Neural cell (in vitro differentiated cells): ENCODE data around the gene LHFPL4. TPM values are rescaled to one million over a fixed set of nuclear protein-coding genes. Genes with fewer than 3 reads are reported as not detected.

Experiments used
- H2AFZ ChIP-seq: fragments of 200-600, 300-800 bp; sonication (generic), shearing (Covaris generic); 2 replicates; pipeline ENCODE4 v1.6.0; 2014; ENCODE audit warnings: low read depth, mild to moderate bottlenecking, antibody characterized with exemption, low read length, moderate library complexity
- H3F3A ChIP-seq: fragments of 200-600 bp; shearing (Covaris generic); 2 replicates; pipeline ENCODE4 v1.6.1; 2016; ENCODE audit warnings: mild to moderate bottlenecking, moderate library complexity, mixed read lengths, antibody characterized with exemption, low read length; ENCODE audit not compliant: insufficient read depth, poor library complexity, severe bottlenecking
- H3K27ac ChIP-seq: fragments of 200-600, 300-800 bp; sonication (generic), shearing (Covaris generic); 2 replicates; pipeline ENCODE4 v1.5.1; 2014; ENCODE audit warnings: mild to moderate bottlenecking, low read length, moderate library complexity
- H3K27me3 ChIP-seq: fragments of 300-800, 200-600 bp; sonication (generic), shearing (Covaris generic); 2 replicates; pipeline ENCODE4 v1.6.0; 2014; ENCODE audit warnings: mild to moderate bottlenecking, low read depth, low read length, moderate library complexity; ENCODE audit not compliant: insufficient read depth
- H3K36me3 ChIP-seq: fragments of 300-800, 200-600 bp; sonication (generic), shearing (Covaris generic); 2 replicates; pipeline ENCODE4 v1.5.1; 2014; ENCODE audit warnings: mild to moderate bottlenecking, antibody characterized with exemption, low read length, moderate library complexity; ENCODE audit not compliant: insufficient read depth
- H3K4me2 ChIP-seq: fragments of 300-800, 200-600 bp; sonication (generic), shearing (Covaris generic); 2 replicates; pipeline ENCODE4 v1.6.0; 2014; ENCODE audit warnings: mild to moderate bottlenecking, low read length
- H3K4me3 ChIP-seq: fragments of 300-800, 200-600 bp; sonication (generic), shearing (Covaris generic); 2 replicates; pipeline ENCODE4 v1.5.1; 2014; ENCODE audit warnings: mild to moderate bottlenecking, low read length, moderate library complexity
- H3K79me2 ChIP-seq: fragments of 200-600 bp; shearing (Covaris generic); replicated peaks from 2 replicates; pipeline ENCODE4 v1.6.0; 2014; ENCODE audit warnings: mild to moderate bottlenecking, low read length, moderate library complexity; ENCODE audit not compliant: insufficient read depth
- H3K9ac ChIP-seq: fragments of 300-800, 200-600 bp; sonication (generic), shearing (Covaris generic); 2 replicates; pipeline ENCODE4 v1.6.1; 2016; ENCODE audit warnings: mild to moderate bottlenecking, low read length, mixed read lengths
- H3K9me2 ChIP-seq: fragments of 200-600 bp; shearing (Covaris generic); 2 replicates; pipeline ENCODE4 v1.6.1; 2016; ENCODE audit warnings: mild to moderate bottlenecking, low read length, mixed read lengths; ENCODE audit not compliant: insufficient read depth
- H3K9me3 ChIP-seq: fragments of 200-600, 300-800 bp; sonication (generic), shearing (Covaris generic); 2 replicates; pipeline ENCODE4 v1.6.1; 2016; ENCODE audit warnings: mild to moderate bottlenecking, mixed run types, low read length, moderate library complexity, mixed read lengths
- H4K20me1 ChIP-seq: fragments of 200-600 bp; shearing (Covaris generic); 2 replicates; pipeline ENCODE4 v1.6.1; 2016; ENCODE audit warnings: mild to moderate bottlenecking, mixed run types; ENCODE audit not compliant: insufficient read depth
- EP300 ChIP-seq: fragments of 450-650 bp; conservative IDR thresholded peaks from 2 replicates; pipeline ENCODE4 v1.6.1; 2014; ENCODE audit warnings: antibody characterized with exemption, mild to moderate bottlenecking, moderate library complexity; ENCODE audit not compliant: poor library complexity, severe bottlenecking
- EZH2 ChIP-seq: fragments of 200-600, 300-800 bp; shearing (Covaris generic), sonication (generic); IDR thresholded peaks from 2 replicates; pipeline ENCODE4 v1.6.1; 2014; ENCODE audit warnings: antibody characterized with exemption, low read length, borderline replicate concordance, mild to moderate bottlenecking; ENCODE audit not compliant: insufficient read depth, poor library complexity, severe bottlenecking
- MXI1 ChIP-seq: fragments of 450-650 bp; conservative IDR thresholded peaks from 2 replicates; pipeline ENCODE4 v1.6.1; 2014; ENCODE audit warnings: antibody characterized with exemption, mild to moderate bottlenecking; ENCODE audit not compliant: poor library complexity, severe bottlenecking
- POLR2AphosphoS5 ChIP-seq: IDR thresholded peaks from 2 replicates; pipeline ENCODE4 v1.6.1; 2012
- RAD21 ChIP-seq: fragments of 450-650 bp; conservative IDR thresholded peaks from 2 replicates; pipeline ENCODE4 v1.6.1; 2014; ENCODE audit warnings: antibody characterized with exemption, mild to moderate bottlenecking, moderate library complexity
- SMC3 ChIP-seq: fragments of 450-650 bp; conservative IDR thresholded peaks from 2 replicates; pipeline ENCODE4 v1.6.1; 2014; ENCODE audit warnings: antibody characterized with exemption, mild to moderate bottlenecking, moderate library complexity; ENCODE audit not compliant: poor library complexity
- TAF1 ChIP-seq: IDR thresholded peaks from 2 replicates; pipeline ENCODE4 v1.6.1; 2012; ENCODE audit warnings: low read depth
- polyA plus RNA-seq: library from polyadenylated mRNA; depleted of rRNA; stranded (reverse); fragments of >200 nt; gene quantifications from 2 replicates; pipeline ENCODE4 v1.2.3, GENCODE V29; 2014
- TF ChIP-seq, protein P1 (sequence below): IDR thresholded peaks from 2 replicates; pipeline ENCODE4 v1.6.1; 2012; ENCODE audit warnings: borderline replicate concordance
- TF ChIP-seq, protein P2 (sequence below): fragments of 450-650 bp; IDR thresholded peaks from 2 replicates; pipeline ENCODE4 v1.5.1; 2014; ENCODE audit warnings: antibody characterized with exemption, mild to moderate bottlenecking, moderate library complexity; ENCODE audit not compliant: poor library complexity, severe bottlenecking

LHFPL4 gene
- polyA plus RNA-seq, 1 donor from 2014 or later, result 37.4 TPM

DNA sequence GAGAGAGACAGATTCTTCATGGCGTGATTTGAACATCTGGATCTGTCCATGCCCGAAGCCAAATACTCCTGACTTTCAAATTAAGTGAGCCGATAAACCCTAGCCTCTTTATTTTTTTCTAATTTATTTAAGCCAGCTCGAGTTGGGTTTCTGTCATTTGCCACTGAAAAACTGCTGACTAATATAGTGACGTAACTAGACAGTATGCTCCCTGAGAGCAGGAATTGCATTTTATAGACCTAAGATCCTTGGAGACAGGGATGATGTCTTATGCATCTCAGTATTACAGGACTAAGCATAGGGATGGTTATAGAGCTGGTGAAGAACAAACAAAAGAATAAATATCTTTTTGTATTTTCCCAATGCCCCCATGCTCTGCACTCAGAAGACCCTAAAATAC lies 4.6 kb downstream of the LHFPL4 start:
- peaks cover 4% of the 10 kb centered on the region for H4K20me1 ChIP-seq
- H3K27me3 ChIP-seq, result peaks cover 24% of the 10 kb centered on the region
- H3K4me3 ChIP-seq, result no peak overlapping the region
- H3K79me2 ChIP-seq, result no peaks in the 10 kb centered on the region
- TF ChIP-seq, protein P1, sequence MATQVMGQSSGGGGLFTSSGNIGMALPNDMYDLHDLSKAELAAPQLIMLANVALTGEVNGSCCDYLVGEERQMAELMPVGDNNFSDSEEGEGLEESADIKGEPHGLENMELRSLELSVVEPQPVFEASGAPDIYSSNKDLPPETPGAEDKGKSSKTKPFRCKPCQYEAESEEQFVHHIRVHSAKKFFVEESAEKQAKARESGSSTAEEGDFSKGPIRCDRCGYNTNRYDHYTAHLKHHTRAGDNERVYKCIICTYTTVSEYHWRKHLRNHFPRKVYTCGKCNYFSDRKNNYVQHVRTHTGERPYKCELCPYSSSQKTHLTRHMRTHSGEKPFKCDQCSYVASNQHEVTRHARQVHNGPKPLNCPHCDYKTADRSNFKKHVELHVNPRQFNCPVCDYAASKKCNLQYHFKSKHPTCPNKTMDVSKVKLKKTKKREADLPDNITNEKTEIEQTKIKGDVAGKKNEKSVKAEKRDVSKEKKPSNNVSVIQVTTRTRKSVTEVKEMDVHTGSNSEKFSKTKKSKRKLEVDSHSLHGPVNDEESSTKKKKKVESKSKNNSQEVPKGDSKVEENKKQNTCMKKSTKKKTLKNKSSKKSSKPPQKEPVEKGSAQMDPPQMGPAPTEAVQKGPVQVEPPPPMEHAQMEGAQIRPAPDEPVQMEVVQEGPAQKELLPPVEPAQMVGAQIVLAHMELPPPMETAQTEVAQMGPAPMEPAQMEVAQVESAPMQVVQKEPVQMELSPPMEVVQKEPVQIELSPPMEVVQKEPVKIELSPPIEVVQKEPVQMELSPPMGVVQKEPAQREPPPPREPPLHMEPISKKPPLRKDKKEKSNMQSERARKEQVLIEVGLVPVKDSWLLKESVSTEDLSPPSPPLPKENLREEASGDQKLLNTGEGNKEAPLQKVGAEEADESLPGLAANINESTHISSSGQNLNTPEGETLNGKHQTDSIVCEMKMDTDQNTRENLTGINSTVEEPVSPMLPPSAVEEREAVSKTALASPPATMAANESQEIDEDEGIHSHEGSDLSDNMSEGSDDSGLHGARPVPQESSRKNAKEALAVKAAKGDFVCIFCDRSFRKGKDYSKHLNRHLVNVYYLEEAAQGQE, result no peak
- TF ChIP-seq EP300, result no peak
- no peak for TF ChIP-seq POLR2AphosphoS5
- TF ChIP-seq EZH2, result no peak
- no peak for TF ChIP-seq RAD21
- TF ChIP-seq, protein P2, sequence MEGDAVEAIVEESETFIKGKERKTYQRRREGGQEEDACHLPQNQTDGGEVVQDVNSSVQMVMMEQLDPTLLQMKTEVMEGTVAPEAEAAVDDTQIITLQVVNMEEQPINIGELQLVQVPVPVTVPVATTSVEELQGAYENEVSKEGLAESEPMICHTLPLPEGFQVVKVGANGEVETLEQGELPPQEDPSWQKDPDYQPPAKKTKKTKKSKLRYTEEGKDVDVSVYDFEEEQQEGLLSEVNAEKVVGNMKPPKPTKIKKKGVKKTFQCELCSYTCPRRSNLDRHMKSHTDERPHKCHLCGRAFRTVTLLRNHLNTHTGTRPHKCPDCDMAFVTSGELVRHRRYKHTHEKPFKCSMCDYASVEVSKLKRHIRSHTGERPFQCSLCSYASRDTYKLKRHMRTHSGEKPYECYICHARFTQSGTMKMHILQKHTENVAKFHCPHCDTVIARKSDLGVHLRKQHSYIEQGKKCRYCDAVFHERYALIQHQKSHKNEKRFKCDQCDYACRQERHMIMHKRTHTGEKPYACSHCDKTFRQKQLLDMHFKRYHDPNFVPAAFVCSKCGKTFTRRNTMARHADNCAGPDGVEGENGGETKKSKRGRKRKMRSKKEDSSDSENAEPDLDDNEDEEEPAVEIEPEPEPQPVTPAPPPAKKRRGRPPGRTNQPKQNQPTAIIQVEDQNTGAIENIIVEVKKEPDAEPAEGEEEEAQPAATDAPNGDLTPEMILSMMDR, result no peak
- TF ChIP-seq SMC3, result no peak
- TF ChIP-seq TAF1, result no peak
- no peak for TF ChIP-seq MXI1
- no peaks in the 10 kb centered on the region for H3K9me2 ChIP-seq
- H3K36me3 ChIP-seq, result no peaks in the 10 kb centered on the region
- no peaks in the 10 kb centered on the region for H3K9me3 ChIP-seq
- H3K27ac ChIP-seq, result no peak overlapping the region
- no peak overlapping the region for H3K4me2 ChIP-seq
- no peak overlapping the region for H3K9ac ChIP-seq
- H2AFZ ChIP-seq, result no peak overlapping the region
- H3F3A ChIP-seq, result no peaks in the 10 kb centered on the region

DNA sequence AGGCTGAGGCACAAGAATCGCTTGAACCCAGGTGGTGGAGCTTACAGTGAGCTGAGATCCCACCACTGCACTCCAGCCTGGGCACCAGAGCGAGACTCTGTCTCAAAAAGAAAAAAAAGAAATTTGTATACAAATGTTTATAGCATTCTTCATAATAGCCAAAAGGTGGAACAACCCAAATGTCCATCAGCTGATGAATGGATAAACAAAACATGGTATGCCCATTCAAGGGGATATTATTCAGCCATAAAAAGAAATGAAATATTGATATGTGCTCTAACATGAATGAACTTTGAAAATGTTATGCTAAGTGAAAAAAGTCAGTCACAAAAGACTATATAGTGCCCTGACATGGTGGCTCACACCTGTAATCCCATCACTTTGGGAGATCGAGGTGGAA lies 11.4 kb downstream of the LHFPL4 start:
- no peaks in the 10 kb centered on the region for H3K9me2 ChIP-seq

DNA sequence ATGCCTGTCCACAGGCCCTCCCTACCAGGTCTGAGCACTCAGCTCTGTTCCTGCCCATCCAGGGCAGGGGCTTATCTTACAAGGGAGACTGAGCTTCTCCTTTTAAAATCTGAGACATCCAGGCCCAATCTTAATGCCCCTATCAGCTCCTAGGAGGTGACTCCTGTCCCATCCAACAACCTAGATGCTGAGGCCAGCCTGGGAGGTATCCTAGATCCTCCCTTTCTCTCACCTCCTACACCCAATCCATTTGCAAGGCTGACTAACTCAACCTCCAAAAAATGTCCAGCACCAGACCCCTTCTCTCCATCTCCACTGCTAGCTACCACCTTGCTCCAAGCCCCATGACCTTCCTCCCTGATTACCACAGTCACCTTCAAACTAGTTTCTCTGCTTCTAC lies 17.4 kb downstream of the LHFPL4 start:
- Histone ChIP-seq H4K20me1 (no peaks in the 10 kb centered on the region), H3K9ac (no peak overlapping the region), H3F3A (no peaks in the 10 kb centered on the region), H3K27me3 (no peaks in the 10 kb centered on the region), H3K36me3 (no peaks in the 10 kb centered on the region), H2AFZ (no peak overlapping the region), H3K9me3 (no peaks in the 10 kb centered on the region), H3K4me2 (no peak overlapping the region), H3K9me2 (no peaks in the 10 kb centered on the region), H3K79me2 (no peaks in the 10 kb centered on the region), H3K27ac (no peak overlapping the region), H3K4me3 (no peak overlapping the region)
- no peak for TF ChIP-seq TAF1
- TF ChIP-seq, protein P2, result no peak
- TF ChIP-seq EZH2, result no peak

More for the DNA sequence above, 11.4 kb downstream of the LHFPL4 start:
- no peak overlapping the region for H3K4me2 ChIP-seq
- H3K36me3 ChIP-seq, result no peaks in the 10 kb centered on the region
- H3K79me2 ChIP-seq, result no peaks in the 10 kb centered on the region
- H3F3A ChIP-seq, result no peaks in the 10 kb centered on the region
- H3K27me3 ChIP-seq, result no peaks in the 10 kb centered on the region
- no peaks in the 10 kb centered on the region for H4K20me1 ChIP-seq
- H2AFZ ChIP-seq, result no peak overlapping the region
- H3K9me3 ChIP-seq, result no peaks in the 10 kb centered on the region
- no peak for TF ChIP-seq EP300
- H3K27ac ChIP-seq, result no peak overlapping the region
- H3K9ac ChIP-seq, result no peak overlapping the region
- H3K4me3 ChIP-seq, result no peak overlapping the region
